UCSD-AML1 (cell line): ENCODE results near the gene FBXL4.

Experiments
- DNase-seq: peaks from one replicate; lab custom pipeline; 2025; ENCODE audit not compliant: unreplicated experiment; lab: John Stamatoyannopoulos, UW

The FBXL4 gene

GRCh38 chr6:98840385-98840784 is 107.4 kb downstream of the FBXL4 start:
- no peak for DNase-seq

GRCh38 chr6:98839781-98840361 is 107.9 kb downstream of the FBXL4 start:
- DNase-seq = no peak

- no peak for DNase-seq
Observed at GRCh38 chr6:98838975-98839374, 108.8 kb downstream of the FBXL4 start.

- no peak for DNase-seq
Observed at GRCh38 chr6:98838032-98838431, 109.7 kb downstream of the FBXL4 start.

GRCh38 chr6:98836962-98837944 is 110.5 kb downstream of the FBXL4 start:
- no peak for DNase-seq

GRCh38 chr6:98836025-98836961 is 111.5 kb downstream of the FBXL4 start:
- DNase-seq = no peak

GRCh38 chr6:98835149-98836024 is 112.4 kb downstream of the FBXL4 start:
- DNase-seq = no peak

GRCh38 chr6:98834060-98835031 is 113.4 kb downstream of the FBXL4 start, which contains the start of gene POU3F2:
Gene POU3F2, plus strand, starts transcription at chr6:98834574. Its CDS starts 300 bp downstream, at chr6:98834874.
- peak; percentile 73 for DNase-seq

GRCh38 chr6:98833307-98834059 is 114.3 kb downstream of the FBXL4 start:
- DNase-seq = peak; percentile 56

- no peak for DNase-seq
Observed at GRCh38 chr6:98833057-98833306, 114.8 kb downstream of the FBXL4 start.

- DNase-seq = no peak
Observed at GRCh38 chr6:98832284-98833056, 115.3 kb downstream of the FBXL4 start.

- DNase-seq = no peak
Observed at GRCh38 chr6:98831959-98832283, 115.8 kb downstream of the FBXL4 start.

GRCh38 chr6:98831057-98831958 is 116.4 kb downstream of the FBXL4 start:
- DNase-seq = no peak

- no peak for DNase-seq
Observed at GRCh38 chr6:98830146-98830545, 117.6 kb downstream of the FBXL4 start.

- DNase-seq = no peak
Observed at GRCh38 chr6:98828941-98829411, 118.8 kb downstream of the FBXL4 start.

- no peak for DNase-seq
Observed at GRCh38 chr6:98828211-98828788, 119.4 kb downstream of the FBXL4 start.
